Suppressor macrophage (primary cell): ENCODE measurements around the gene AAMDC.
"Not testable (repeated sequence)": the region's sequence is repeated elsewhere in the genome, so short reads cannot be mapped to it uniquely, and the experiment has no call there.

Experiments used
- DNase-seq, 4 experiments: peaks; one replicate each; pipeline ENCODE4 v3.0.0-alpha.2; 2020 to 2022

AAMDC gene

GRCh38 chr11:77821349-77821851, 456 bp downstream of the AAMDC start:
- DNase-seq = peak in 3 of 4 experiments; percentile 6 to 27 (median 24)

DNA sequence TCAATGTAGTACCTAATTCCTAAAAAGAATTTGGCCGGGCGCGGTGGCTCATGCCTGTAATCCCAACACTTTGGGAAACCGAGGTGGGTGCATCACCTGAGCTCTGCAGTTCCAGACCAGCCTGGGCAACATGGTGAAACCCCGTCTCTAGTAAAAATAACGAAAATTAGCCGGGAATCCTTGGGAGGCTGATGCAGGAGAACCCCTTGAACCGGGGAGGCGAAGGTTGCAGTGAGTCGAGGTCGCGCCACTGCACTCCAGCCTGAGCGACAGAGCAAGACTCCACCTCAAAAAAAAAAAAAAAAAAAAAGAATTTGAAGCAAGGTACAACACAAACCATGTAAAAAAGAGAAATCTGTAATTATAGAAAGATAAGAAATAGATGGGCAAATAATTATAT, 1.2 kb downstream of the AAMDC start:
- DNase-seq = not testable (repeated sequence)

DNA sequence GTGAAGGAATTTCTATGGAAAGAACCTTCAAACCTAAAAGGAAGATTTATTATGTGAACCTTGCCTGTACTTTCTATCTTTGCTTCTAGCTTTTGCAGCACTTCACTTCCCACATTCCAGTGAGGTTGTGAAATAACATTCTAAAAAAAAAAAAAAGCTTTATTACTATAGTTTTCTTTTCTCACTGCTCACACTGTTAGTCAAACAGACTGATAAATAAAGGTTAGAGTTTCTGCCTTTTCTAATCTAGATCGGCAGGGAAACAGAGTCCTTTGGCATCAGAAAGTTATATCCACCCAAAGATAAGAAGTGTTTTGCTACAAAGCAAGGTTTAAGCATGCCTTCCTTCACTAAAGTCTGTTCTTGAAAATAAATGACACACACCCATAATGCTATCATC, 2.8 kb downstream of the AAMDC start:
- DNase-seq = peak in 2 of 4 experiments; percentile 36 to 59

DNA sequence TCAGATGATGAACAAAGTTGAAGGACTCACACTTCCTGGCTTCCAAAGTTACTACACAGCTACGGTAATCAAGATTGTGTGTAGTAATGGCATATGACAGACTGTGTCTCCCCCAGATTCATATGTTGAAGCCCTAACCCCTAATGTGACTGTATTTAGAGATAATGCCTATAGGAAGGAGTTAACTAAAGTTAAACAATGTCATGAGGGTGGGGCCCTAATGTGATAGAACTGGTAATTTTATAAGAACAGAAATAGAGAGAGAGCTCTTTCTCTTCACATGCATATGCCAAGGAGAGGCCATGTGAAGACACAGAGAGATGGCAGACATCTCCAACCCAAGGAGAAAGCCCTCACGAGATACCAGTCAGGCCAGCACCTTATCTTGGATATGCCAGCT, 8.0 kb downstream of the AAMDC start:
- no peak for DNase-seq

- no peak for DNase-seq
These were observed 12.4 kb downstream of the AAMDC start for GRCh38 chr11:77833302-77833701.

DNA sequence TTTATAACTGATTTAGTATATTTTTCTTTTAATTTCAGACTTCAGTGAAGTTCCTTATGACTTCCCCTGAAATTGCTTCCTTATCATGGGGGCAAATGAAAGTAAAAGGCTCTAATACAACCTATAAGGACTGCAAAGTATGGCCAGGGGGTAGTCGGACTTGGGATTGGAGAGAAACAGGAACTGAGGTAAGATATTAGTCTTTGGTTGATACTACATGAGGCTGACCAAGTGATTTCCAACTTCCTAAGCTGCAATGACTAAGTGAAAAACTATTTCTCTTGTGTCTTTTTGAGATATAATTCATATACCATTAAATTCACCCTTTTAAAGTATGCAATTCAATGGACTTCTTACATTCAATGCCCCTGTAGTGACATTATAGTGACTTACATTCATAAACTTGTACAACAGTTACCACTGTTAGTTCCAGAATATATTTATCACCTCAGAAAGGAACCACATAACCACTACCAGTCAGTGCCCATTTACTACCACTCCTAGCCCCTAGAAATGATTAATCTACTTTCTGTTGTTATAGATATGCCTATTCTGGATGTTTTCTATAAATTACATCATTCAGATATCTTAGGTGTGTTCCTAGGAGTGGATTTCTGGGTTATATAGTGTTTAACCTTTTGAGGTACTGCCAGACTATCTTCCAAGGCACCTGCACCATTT, 21.6 kb downstream of the AAMDC start:
- peak; percentile 13 to 52 (median 40) for DNase-seq

- DNase-seq = not testable (repeated sequence)
These were observed 22.8 kb downstream of the AAMDC start for GRCh38 chr11:77843700-77844099.

DNA sequence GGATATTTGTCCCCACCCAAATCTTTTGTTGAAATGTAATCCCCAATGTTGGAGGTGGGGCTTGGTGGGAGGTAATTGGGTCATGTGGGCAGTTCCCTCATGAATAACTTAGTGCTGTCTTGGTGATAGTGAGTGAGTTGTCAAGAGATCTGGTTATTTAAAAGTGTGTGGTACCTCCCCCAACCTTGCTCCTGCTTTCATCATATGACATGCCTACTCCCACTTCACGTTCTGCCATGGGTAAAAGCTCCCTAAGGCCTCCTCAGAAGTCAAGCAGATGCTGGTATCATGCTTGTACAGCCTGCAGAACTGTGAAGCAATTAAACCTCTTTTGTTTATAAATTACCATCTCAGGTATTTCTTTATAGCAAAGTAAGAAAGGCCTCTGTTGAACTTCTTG, 30.6 kb downstream of the AAMDC start:
- DNase-seq = no peak

GRCh38 chr11:77854838-77855237, 33.9 kb downstream of the AAMDC start:
- DNase-seq = no peak

DNA sequence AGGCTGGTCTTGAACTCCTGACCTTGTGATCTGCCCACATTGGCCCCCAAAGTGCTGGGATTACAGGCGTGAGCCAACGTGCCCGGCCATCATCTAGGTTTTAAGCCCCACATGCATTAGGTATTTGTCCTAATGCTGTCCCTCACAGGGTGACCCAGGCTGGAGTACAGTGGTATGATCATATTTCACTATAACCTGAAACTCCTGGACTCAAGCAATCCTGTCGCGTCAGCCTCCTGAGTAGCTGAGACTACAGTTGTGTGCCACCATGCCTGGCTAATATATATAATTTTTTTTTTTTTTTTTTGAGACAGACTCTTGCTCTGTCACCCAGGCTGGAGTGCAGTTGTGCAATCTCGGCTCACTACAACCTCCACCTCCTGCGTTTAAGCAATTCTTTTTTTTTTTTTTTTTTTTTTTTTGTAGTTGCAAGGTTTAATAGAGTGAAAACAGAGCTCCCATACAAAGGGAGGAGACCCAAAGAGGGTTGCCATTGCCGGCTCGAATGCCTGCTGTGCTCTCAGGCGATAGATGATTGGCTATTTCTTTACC, 37.0 kb downstream of the AAMDC start:
- DNase-seq = not testable (repeated sequence)

DNA sequence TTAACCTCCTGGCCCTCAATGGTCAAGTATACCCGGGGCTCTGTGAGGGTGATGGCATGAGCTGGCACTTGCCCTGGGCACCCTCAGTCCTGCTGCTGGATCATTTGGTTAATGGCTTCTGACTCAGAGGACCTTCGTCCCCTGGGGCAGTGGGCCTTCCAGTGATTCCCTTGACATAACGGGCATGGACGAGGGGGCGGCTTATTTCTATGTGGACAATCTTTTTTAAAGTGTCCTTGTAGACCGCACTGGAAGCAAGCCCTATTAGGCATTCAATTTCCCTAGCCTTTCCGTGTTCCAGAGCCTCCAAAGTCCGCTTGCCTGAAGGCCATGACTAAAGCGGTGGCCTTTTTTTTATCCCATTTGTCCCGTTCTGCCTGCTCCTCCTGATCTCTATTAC, 40.5 kb downstream of the AAMDC start:
- DNase-seq = not testable (repeated sequence)

DNA sequence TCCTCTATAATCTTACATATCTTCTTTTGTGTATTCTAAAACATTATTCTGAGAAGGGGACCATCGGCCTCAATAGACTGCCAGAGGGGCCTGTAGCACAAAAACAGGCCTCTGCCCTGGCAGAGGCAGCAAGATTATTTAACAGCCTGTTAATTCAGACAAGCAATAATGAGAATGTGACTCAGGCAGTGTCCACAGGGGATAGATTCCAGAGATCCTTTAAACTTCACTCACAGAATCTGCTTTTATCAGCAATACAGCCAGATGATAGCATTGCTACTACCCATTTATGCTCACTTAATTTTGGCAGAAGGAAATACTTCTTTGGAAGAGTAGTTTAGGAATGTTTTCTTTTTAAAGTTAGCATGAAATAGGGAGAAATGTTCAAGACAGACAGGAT, 44.9 kb downstream of the AAMDC start:
- no peak for DNase-seq

DNA sequence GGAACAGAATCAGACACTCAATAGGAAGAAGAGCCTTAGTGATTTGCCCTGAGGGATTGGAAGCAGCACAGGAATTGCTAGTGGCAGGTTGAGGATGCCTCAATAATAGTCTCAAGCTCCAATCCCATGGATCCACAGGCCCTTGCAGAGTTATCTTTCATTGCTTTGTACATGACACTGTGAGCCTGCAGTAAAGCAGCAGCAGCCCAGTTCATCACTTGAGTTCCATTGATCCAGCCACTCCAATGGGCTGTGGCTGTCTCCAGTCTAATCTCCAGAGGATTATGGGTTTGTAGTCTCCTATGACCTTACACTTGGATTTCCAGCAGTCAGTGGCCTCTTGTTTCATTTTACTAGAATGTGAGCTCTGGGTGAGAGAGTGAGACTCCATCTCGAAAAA, 45.4 kb downstream of the AAMDC start:
- DNase-seq = no peak

- no peak for DNase-seq
These were observed 47.8 kb downstream of the AAMDC start for GRCh38 chr11:77868744-77869143.

- no peak for DNase-seq
These were observed 50.9 kb downstream of the AAMDC start for GRCh38 chr11:77871855-77872254.

DNA sequence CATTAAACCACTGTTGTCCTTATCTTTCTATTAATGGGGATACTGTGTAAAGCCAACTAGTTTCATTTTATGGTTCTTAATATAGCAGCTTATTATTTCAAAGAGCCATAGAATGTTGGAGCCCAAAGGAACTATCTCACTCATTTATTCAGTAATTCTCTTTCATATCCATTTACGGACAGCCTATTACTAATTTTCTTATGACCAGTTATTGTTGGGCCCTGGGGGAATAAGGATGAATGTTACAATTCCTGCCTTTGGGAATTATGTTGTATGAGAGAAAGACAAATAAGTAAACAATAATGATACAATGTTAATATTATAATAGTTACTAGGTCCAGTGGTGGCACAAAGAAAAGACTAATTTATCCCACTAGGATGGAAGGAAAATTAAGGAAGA, 52.4 kb downstream of the AAMDC start:
- DNase-seq = no peak

DNA sequence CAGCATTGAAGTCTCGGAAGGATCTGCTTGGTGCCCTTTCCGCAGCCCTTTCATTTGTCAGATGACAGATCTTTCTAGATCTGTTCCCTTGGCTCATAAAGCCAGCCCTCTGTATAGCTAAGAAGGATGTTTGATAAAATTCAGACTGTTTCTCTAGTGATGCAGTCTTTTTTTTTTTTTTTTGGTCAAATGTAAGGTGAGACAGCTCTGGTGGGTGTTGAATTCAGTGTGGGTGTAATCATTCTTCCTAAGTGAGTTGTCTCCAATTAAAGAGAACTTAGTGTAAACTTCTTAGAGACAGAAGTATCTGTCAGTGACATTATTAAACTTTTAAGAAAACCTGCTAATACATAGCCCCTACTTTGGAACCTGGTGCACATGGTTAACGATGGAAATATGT, 53.3 kb downstream of the AAMDC start:
- DNase-seq = no peak

DNA sequence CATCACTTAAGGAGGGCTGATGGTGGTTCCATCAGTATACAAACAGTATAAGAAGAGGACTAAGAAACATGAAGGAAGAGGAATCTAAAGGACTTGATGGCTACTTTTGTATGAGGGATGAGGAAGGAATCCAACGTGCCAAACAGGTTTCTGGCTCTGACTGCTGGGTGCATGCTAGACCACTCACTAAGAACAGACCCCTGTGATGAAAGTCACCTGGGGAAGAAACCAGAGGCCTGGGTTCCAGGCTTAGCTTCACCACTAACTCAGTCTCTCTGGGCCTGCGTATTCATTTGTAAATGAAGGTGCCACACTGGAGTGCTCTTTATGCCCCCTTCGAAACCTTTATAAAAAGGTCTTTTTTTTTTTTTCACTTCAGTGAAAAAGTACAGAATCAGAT, 55.1 kb downstream of the AAMDC start:
- no peak for DNase-seq

DNA sequence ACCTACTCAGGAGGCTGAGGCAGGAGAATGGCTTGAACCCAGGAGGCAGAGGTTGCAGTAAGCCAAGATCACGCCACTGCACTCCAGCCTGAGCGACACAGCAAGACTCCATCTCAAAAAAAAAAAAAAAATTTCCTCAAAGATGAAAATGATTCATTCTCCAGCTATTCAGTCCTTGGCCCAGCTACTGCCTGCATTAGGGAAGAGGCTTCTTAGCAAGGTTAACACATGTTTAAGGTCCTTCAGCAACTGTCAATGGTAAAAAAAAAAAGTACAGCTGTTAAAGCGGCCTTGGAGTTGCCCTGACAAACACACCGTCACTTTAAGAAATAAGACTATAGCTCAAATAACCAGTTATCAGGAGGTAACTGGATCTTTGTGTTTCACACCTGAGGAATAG, 57.3 kb downstream of the AAMDC start:
- not testable (repeated sequence) for DNase-seq

- no peak for DNase-seq
These were observed 58.3 kb downstream of the AAMDC start for GRCh38 chr11:77879218-77879617.

- no peak for DNase-seq
These were observed 61.5 kb downstream of the AAMDC start for GRCh38 chr11:77882396-77882795.

- no peak for DNase-seq
These were observed 62.8 kb downstream of the AAMDC start for GRCh38 chr11:77883775-77884174.

DNA sequence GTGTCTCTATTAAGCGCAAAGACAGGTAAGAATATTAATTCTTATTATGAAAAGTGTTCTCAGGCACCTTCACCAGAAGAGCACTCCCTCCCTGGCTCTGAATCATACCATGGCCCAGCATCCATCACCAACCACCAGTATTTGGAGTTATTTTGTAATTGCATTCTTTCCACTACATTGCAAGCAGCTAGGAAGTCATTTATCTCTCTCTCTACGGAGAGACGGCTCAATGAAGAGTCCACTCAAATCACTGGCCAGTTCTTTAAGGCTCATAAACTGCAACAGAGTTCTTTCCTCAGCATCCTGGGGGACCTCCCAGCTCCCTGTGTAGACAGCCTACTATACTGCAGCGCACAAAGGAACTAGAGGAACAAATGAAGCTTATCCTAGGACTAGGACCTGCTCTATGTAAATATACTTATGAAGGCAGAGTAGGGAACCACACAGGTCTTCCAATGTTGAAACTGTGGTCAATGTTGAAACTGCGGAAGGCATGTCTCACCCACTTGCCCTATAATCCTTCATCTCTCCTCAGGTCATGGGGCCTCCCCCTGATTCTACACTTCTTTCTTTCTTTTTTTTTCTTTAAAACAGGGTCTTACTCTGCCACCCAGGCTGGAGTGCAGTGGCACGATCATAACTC, 63.4 kb downstream of the AAMDC start:
- DNase-seq = no peak

- no peak for DNase-seq
These were observed 63.9 kb downstream of the AAMDC start for GRCh38 chr11:77884829-77885190.
